Keratinocyte (primary cell): ENCODE data around the gene SORBS1. TPM values are rescaled to one million over a fixed set of nuclear protein-coding genes. Genes with fewer than 3 reads are reported as not detected.

ENCODE experiments used
- DNase-seq: peaks from one replicate; pipeline ENCODE4 v3.0.0-alpha.2; 2011; ENCODE audit warnings: low read depth, missing footprints, low spot score
- FAIRE-seq: peaks from 2 replicates; lab custom pipeline; 2011; peaks lifted over from hg19 to GRCh38; lab: Jason Lieb, UNC
- H2AFZ ChIP-seq: 2 replicates; pipeline ENCODE4 v1.6.0; 2012; ENCODE audit warnings: low read length, control low read depth, inconsistent platforms; ENCODE audit not compliant: control insufficient read depth
- H3K27ac ChIP-seq: 2 replicates; pipeline ENCODE4 v1.5.1; 2011; ENCODE audit warnings: low read length; ENCODE audit not compliant: control insufficient read depth, insufficient read depth
- H3K27me3 ChIP-seq: 3 replicates; pipeline ENCODE4 v1.6.0; 2011; ENCODE audit warnings: low read length; ENCODE audit not compliant: control insufficient read depth, insufficient read depth; ENCODE audit errors: extremely low read depth
- H3K36me3 ChIP-seq, 2 experiments: 2 replicates in 1 of 2; 3 replicates in 1 of 2; pipeline ENCODE4 v1.5.1; 2011; ENCODE audit warnings: low read length in 2 of 2, mild to moderate bottlenecking in 1 of 2; ENCODE audit not compliant: control insufficient read depth in 2 of 2, insufficient read depth in 2 of 2; ENCODE audit errors: extremely low read depth in 1 of 2
- H3K4me1 ChIP-seq: 3 replicates; pipeline ENCODE4 v1.5.1; 2011; ENCODE audit warnings: low read length; ENCODE audit not compliant: control insufficient read depth, insufficient read depth; ENCODE audit errors: extremely low read depth
- H3K4me2 ChIP-seq: 3 replicates; pipeline ENCODE4 v1.6.0; 2011; ENCODE audit warnings: low read depth, low read length; ENCODE audit not compliant: control insufficient read depth, insufficient read depth; ENCODE audit errors: extremely low read depth
- H3K4me3 ChIP-seq, 3 experiments: fragments of 200-600 bp in 1 of 3; sonication (generic) in 1 of 3; 2 replicates in 2 of 3; 3 replicates in 1 of 3; pipeline ENCODE4 v1.5.1; 2011 to 2016; ENCODE audit warnings: low read length in 3 of 3, mild to moderate bottlenecking in 3 of 3, control low read depth in 2 of 3, inconsistent platforms in 1 of 3, low read depth in 1 of 3, mixed read lengths in 1 of 3, mixed run types in 1 of 3, moderate library complexity in 1 of 3; ENCODE audit not compliant: control insufficient read depth in 2 of 3, insufficient read depth in 2 of 3; ENCODE audit errors: extremely low read depth in 1 of 3
- H3K79me2 ChIP-seq: 2 replicates; pipeline ENCODE4 v1.6.0; 2012; ENCODE audit warnings: low read length; ENCODE audit not compliant: control insufficient read depth, insufficient read depth
- H3K9ac ChIP-seq: 3 replicates; pipeline ENCODE4 v1.6.0; 2011; ENCODE audit warnings: low read length; ENCODE audit not compliant: control insufficient read depth, insufficient read depth; ENCODE audit errors: extremely low read depth
- H3K9me1 ChIP-seq: 3 replicates; pipeline ENCODE4 v1.6.0; 2011; ENCODE audit warnings: low read length; ENCODE audit not compliant: control insufficient read depth, insufficient read depth; ENCODE audit errors: extremely low read depth
- H3K9me3 ChIP-seq: 2 replicates; pipeline ENCODE4 v1.5.1; 2012; ENCODE audit warnings: low read depth, low read length; ENCODE audit not compliant: control insufficient read depth
- H4K20me1 ChIP-seq: 3 replicates; pipeline ENCODE4 v1.6.0; 2011; ENCODE audit warnings: low read length; ENCODE audit not compliant: control insufficient read depth, insufficient read depth; ENCODE audit errors: extremely low read depth
- EZH2 ChIP-seq: IDR thresholded peaks from one replicate; pipeline ENCODE4 v1.6.1; 2012; ENCODE audit warnings: inconsistent platforms, mild to moderate bottlenecking, low read length, moderate library complexity
- dilution Hi-C: fragments of 300-500 bp; cut with MboI; formaldehyde crosslinking; loops from one replicate; pipeline ENCODE4 v1.7.0; 2020; ENCODE audit warnings: low sequenced_read_pairs; ENCODE audit not compliant: extremely low pct_ligation_motif_present
- polyA plus RNA-seq, 5 experiments: library from polyadenylated mRNA; depleted of rRNA in 3 of 5; stranded (reverse) in 3 of 5; stranded (forward) in 1 of 5; unstranded in 1 of 5; fragments of >200 nt; gene quantifications; 1 replicate in 1 of 5; 2 replicates in 3 of 5; 3 replicates in 1 of 5; pipeline versions ENCODE4 v1.2.1 to v1.2.3, GENCODE V29; 2011 to 2012; ENCODE audit warnings: missing spikeins in 2 of 5, low read depth in 1 of 5, low replicate concordance in 1 of 5
- TF ChIP-seq, protein P1 (sequence below), 3 experiments: IDR thresholded peaks in 1 of 3; conservative IDR thresholded peaks in 1 of 3; optimal IDR thresholded peaks in 1 of 3; 2 replicates in 2 of 3; 3 replicates in 1 of 3; pipeline versions ENCODE3 to v1.5.1; 2011; ENCODE audit warnings: low read length in 3 of 3, mild to moderate bottlenecking in 3 of 3, moderate library complexity in 2 of 3, control low read depth in 1 of 3, inconsistent platforms in 1 of 3; ENCODE audit not compliant: insufficient read depth in 2 of 3; ENCODE audit errors: extremely low read depth in 1 of 3

The SORBS1 gene
- polyA plus RNA-seq, 1 donor (not counting 4 experiments of a cell fraction or from before 2014, with no cell fraction given): 0.42 TPM

DNA sequence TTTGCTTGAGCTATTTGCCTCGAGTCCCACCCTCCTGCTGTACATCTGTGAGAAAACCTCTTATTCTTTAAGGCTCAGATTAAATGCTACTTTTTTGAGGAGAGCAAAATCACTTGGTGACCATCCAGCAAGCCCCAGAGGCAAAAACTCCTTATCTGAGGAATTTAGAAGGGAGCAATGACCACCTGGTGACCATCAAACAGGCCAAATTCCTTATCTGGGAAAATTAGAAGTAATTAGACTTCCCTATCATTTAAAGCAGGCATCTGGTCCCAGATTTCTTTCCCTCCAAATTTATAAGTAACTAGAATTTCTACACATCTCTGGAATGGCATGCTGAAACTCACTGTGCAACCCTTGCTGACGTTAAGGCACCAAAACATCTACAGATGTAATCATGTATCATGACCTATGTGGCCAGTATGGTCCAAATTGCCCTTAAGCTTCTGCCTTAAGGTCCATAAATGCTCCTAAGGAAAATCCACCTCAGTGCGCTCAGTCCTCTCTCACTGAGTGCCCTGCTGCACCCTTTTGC is 229.5 kb downstream of the SORBS1 start:
- Histone ChIP-seq H4K20me1 (no peaks in the 10 kb centered on the region), H3K27me3 (no peaks in the 10 kb centered on the region), H3K9me1 (peaks cover 2% of the 10 kb centered on the region), H3K79me2 (no peaks in the 10 kb centered on the region), H2AFZ (no peak overlapping the region), H3K9ac (no peak overlapping the region), H3K36me3 (no peaks in the 10 kb centered on the region), H3K4me1 (peaks cover 16% of the 10 kb centered on the region), H3K27ac (no peak overlapping the region), H3K9me3 (no peaks in the 10 kb centered on the region), H3K4me2 (no peak overlapping the region), H3K4me3 (no peak overlapping the region)
- DNase-seq (no peak), FAIRE-seq (no peak)
- dilution Hi-C loops: no loop called here
- TF ChIP-seq, protein P1, sequence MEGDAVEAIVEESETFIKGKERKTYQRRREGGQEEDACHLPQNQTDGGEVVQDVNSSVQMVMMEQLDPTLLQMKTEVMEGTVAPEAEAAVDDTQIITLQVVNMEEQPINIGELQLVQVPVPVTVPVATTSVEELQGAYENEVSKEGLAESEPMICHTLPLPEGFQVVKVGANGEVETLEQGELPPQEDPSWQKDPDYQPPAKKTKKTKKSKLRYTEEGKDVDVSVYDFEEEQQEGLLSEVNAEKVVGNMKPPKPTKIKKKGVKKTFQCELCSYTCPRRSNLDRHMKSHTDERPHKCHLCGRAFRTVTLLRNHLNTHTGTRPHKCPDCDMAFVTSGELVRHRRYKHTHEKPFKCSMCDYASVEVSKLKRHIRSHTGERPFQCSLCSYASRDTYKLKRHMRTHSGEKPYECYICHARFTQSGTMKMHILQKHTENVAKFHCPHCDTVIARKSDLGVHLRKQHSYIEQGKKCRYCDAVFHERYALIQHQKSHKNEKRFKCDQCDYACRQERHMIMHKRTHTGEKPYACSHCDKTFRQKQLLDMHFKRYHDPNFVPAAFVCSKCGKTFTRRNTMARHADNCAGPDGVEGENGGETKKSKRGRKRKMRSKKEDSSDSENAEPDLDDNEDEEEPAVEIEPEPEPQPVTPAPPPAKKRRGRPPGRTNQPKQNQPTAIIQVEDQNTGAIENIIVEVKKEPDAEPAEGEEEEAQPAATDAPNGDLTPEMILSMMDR (optimal IDR thresholded peaks at IDR 0.05 in 1 of 3, IDR thresholded peaks at IDR 0.05 in 1 of 3, conservative IDR thresholded peaks at IDR 0.05 in 1 of 3; ENCODE audit: extremely low read depth in 1 of 3, insufficient read depth in 2 of 3, low read length in 3 of 3): no peak
- no peak for TF ChIP-seq EZH2

DNA sequence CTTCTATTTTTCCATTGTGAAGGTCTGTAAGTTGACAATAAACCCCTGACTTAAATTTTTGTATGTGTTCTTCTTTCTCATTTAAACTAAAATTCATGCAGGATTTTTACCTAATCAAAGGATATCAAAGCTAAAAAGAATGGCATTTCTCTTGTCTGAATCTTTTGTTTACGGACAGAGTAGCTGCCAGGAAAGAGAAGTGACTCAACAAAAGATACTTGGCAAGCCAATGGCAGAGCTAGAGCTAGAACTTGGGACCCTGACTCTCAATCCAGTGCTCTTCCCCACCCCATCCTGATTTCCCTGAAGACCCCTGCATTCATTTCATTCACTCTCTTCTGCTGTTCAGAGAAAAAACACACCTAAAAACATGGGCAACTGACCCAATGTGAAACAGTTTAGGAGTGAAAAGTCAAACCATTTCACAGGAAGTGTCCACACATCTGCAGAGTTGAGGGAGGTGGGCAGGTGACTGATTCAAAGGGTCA is 230.2 kb downstream of the SORBS1 start:
- no peaks in the 10 kb centered on the region for H3K27me3 ChIP-seq
- H3K79me2 ChIP-seq: no peaks in the 10 kb centered on the region
- H3K36me3 ChIP-seq: no peaks in the 10 kb centered on the region
- H4K20me1 ChIP-seq: no peaks in the 10 kb centered on the region
- no peak overlapping the region for H3K9ac ChIP-seq
- H3K4me3 ChIP-seq: no peak overlapping the region
- no peak overlapping the region for H3K4me2 ChIP-seq
- dilution Hi-C loops: no loop called here
- no peak for FAIRE-seq
- TF ChIP-seq, protein P1 (optimal IDR thresholded peaks at IDR 0.05 in 1 of 3, IDR thresholded peaks at IDR 0.05 in 1 of 3, conservative IDR thresholded peaks at IDR 0.05 in 1 of 3; ENCODE audit: extremely low read depth in 1 of 3, insufficient read depth in 2 of 3, low read length in 3 of 3): no peak
- TF ChIP-seq EZH2: no peak
- H3K4me1 ChIP-seq: peaks cover 16% of the 10 kb centered on the region
- peaks cover 2% of the 10 kb centered on the region for H3K9me1 ChIP-seq
- no peak overlapping the region for H3K27ac ChIP-seq
- no peak for DNase-seq
- no peaks in the 10 kb centered on the region for H3K9me3 ChIP-seq
- no peak overlapping the region for H2AFZ ChIP-seq
